ENCODE measurements around the gene HEXIM2. TPM values are rescaled to one million over a fixed set of nuclear protein-coding genes. Genes with fewer than 3 reads are reported as not detected.

Gene HEXIM2
- total and polyA plus RNA-seq, 2 of the 13 experiments (the other 11 are each of a cell fraction or from before 2014, with no cell fraction given) = 27.1 to 32.4 TPM

- TF ChIP-seq ZNF704 (CRISPR knock-in tag; IDR thresholded peaks at IDR 0.05; ENCODE audit: borderline replicate concordance) (no peak), ZNF574 (CRISPR knock-in tag; IDR thresholded peaks at IDR 0.05) (0 out of 2 replicates have a peak, but pooled peaks have one; percentile 5), FOXA3 (CRISPR knock-in tag; IDR thresholded peaks at IDR 0.05) (no peak), ZNF232 (CRISPR knock-in tag; IDR thresholded peaks at IDR 0.05; ENCODE audit: borderline replicate concordance) (peak; percentile 61; the same call in 1 of the 2 replicates), UBTF (CRISPR knock-in tag; IDR thresholded peaks at IDR 0.05) (peak; percentile 64), JDP2 (CRISPR knock-in tag; IDR thresholded peaks at IDR 0.05; ENCODE audit: borderline replicate concordance) (no peak), ZNF687 (CRISPR knock-in tag; IDR thresholded peaks at IDR 0.05) (peak; percentile 85), ZBTB26 (CRISPR knock-in tag; IDR thresholded peaks at IDR 0.05; ENCODE audit: borderline replicate concordance) (peak; percentile 52; the same call in 1 of the 2 replicates)
- TF ChIP-seq, protein P1, sequence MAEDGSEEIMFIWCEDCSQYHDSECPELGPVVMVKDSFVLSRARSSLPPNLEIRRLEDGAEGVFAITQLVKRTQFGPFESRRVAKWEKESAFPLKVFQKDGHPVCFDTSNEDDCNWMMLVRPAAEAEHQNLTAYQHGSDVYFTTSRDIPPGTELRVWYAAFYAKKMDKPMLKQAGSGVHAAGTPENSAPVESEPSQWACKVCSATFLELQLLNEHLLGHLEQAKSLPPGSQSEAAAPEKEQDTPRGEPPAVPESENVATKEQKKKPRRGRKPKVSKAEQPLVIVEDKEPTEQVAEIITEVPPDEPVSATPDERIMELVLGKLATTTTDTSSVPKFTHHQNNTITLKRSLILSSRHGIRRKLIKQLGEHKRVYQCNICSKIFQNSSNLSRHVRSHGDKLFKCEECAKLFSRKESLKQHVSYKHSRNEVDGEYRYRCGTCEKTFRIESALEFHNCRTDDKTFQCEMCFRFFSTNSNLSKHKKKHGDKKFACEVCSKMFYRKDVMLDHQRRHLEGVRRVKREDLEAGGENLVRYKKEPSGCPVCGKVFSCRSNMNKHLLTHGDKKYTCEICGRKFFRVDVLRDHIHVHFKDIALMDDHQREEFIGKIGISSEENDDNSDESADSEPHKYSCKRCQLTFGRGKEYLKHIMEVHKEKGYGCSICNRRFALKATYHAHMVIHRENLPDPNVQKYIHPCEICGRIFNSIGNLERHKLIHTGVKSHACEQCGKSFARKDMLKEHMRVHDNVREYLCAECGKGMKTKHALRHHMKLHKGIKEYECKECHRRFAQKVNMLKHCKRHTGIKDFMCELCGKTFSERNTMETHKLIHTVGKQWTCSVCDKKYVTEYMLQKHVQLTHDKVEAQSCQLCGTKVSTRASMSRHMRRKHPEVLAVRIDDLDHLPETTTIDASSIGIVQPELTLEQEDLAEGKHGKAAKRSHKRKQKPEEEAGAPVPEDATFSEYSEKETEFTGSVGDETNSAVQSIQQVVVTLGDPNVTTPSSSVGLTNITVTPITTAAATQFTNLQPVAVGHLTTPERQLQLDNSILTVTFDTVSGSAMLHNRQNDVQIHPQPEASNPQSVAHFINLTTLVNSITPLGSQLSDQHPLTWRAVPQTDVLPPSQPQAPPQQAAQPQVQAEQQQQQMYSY (CRISPR knock-in tag; IDR thresholded peaks at IDR 0.05) = peak; percentile 35; the same call in 1 of the 2 replicates
Measured at GRCh38 chr17:45149669-45150664, 11.7 kb upstream of the HEXIM2 start (continued).
